Stimulated activated CD4-positive, alpha-beta T cell treated with anti-CD3 and anti-CD28 coated beads, Interleukin-4, amount 100 ng/mL, for 4 hours (primary cell): Measurements from ENCODE around the gene MS4A10.

ENCODE experiments used
- DNase-seq, 2 experiments: peaks; one replicate each; pipeline ENCODE4 v3.0.0-alpha.2; 2020

Gene MS4A10

GRCh38 chr11:60830478-60831142 is 45.5 kb downstream of the MS4A10 start:
- DNase-seq: no peak

- peak; percentile 69 to 75 for DNase-seq
Measured at GRCh38 chr11:60831143-60831500, 46.0 kb downstream of the MS4A10 start.

GRCh38 chr11:60831501-60832079 is 46.5 kb downstream of the MS4A10 start:
- DNase-seq: no peak

GRCh38 chr11:60834742-60835533 is 49.8 kb downstream of the MS4A10 start:
- no peak for DNase-seq

GRCh38 chr11:60835534-60835846 is 50.4 kb downstream of the MS4A10 start:
- no peak for DNase-seq

GRCh38 chr11:60836866-60837515 is 51.9 kb downstream of the MS4A10 start:
- DNase-seq: no peak

- no peak for DNase-seq
Measured at GRCh38 chr11:60838132-60838531, 53.0 kb downstream of the MS4A10 start.

- no peak for DNase-seq
Measured at GRCh38 chr11:60840470-60841430, 55.6 kb downstream of the MS4A10 start.

- peak; percentile 98 to 99 for DNase-seq
Measured at GRCh38 chr11:60841797-60842667, 56.9 kb downstream of the MS4A10 start, which contains the start of gene CCDC86. TSS of gene CCDC86 (plus strand) at chr11:60842113. CDS start at chr11:60842125, 12 bp downstream.

GRCh38 chr11:60842668-60843600 is 57.8 kb downstream of the MS4A10 start:
- no peak for DNase-seq

- DNase-seq: no peak
Measured at GRCh38 chr11:60844045-60844869, 59.1 kb downstream of the MS4A10 start.

GRCh38 chr11:60844870-60845221 is 59.7 kb downstream of the MS4A10 start:
- no peak for DNase-seq

- DNase-seq: no peak
Measured at GRCh38 chr11:60845338-60845737, 60.2 kb downstream of the MS4A10 start.

GRCh38 chr11:60847281-60847680 is 62.1 kb downstream of the MS4A10 start:
- no peak for DNase-seq

GRCh38 chr11:60847896-60848295 is 62.8 kb downstream of the MS4A10 start:
- no peak for DNase-seq

GRCh38 chr11:60848714-60849151 is 63.6 kb downstream of the MS4A10 start:
- DNase-seq: no peak

- DNase-seq: no peak
Measured at GRCh38 chr11:60849641-60850520, 64.7 kb downstream of the MS4A10 start.
